CD4-positive, alpha-beta T cell (primary cell): ENCODE data around the gene ARL8B. TPM values are rescaled to one million over a fixed set of nuclear protein-coding genes. Genes with fewer than 3 reads are reported as not detected.

Source experiments
- ATAC-seq: fragments of 200-7000 bp; cut with Tn5 transposase; one replicate; pipeline ENCODE4 v1.10.0; 2022; ENCODE audit warnings: mild to moderate bottlenecking; ENCODE audit not compliant: poor library complexity
- CTCF ChIA-PET: fragments of 350-600 bp; sonication (Branson Sonifier 250); formaldehyde crosslinking; loops from one replicate; lab custom pipeline; 2021; ENCODE audit warnings: antibody characterized with exemption, inconsistent platforms; lab: Charles Lee
- POLR2A ChIA-PET: fragments of 350-600 bp; sonication (Branson Sonifier 250); formaldehyde crosslinking; loops from one replicate; lab custom pipeline; 2021; ENCODE audit warnings: antibody characterized with exemption, inconsistent platforms; lab: Charles Lee
- DNase-seq, 14 experiments: peaks; one replicate each; pipeline ENCODE4 v3.0.0-alpha.2; 2013 to 2020; ENCODE audit warnings: mixed read lengths in 2 of 14
- H3K27ac ChIP-seq, 2 donors: one replicate each; pipeline versions ENCODE4 v1.5.1 to v1.7.0; 2013; ENCODE audit warnings: low read length in 2 of 2, low read depth in 1 of 2, mild to moderate bottlenecking in 1 of 2
- H3K27me3 ChIP-seq, 2 experiments: 1 replicate in 1 of 2; 2 replicates in 1 of 2; pipeline versions ENCODE4 v1.6.1 to v1.7.0; 2013; ENCODE audit warnings: low read length in 2 of 2, control low read depth in 1 of 2, mild to moderate bottlenecking in 1 of 2, moderate library complexity in 1 of 2; ENCODE audit not compliant: insufficient read depth in 2 of 2, control insufficient read depth in 1 of 2
- H3K36me3 ChIP-seq: one replicate; pipeline ENCODE4 v1.6.1; 2013; ENCODE audit warnings: low read length, control low read depth; ENCODE audit not compliant: insufficient read depth
- H3K4me1 ChIP-seq: one replicate; pipeline ENCODE4 v1.6.1; 2013; ENCODE audit warnings: low read length, control low read depth; ENCODE audit not compliant: insufficient read depth
- H3K4me3 ChIP-seq: one replicate; pipeline ENCODE4 v1.5.1; 2013; ENCODE audit warnings: mild to moderate bottlenecking, low read length, moderate library complexity
- H3K9me3 ChIP-seq, 2 experiments: 1 replicate in 1 of 2; 2 replicates in 1 of 2; pipeline versions ENCODE4 v1.6.1 to v1.7.0; 2013; ENCODE audit warnings: low read length in 2 of 2, mild to moderate bottlenecking in 2 of 2, control low read depth in 1 of 2, moderate library complexity in 1 of 2; ENCODE audit not compliant: control insufficient read depth in 1 of 2, insufficient read depth in 1 of 2
- H3K27ac Mint-ChIP-seq: one replicate; pipeline ENCODE4 v1.8.0; 2020; ENCODE audit warnings: mixed read lengths
- H3K27me3 Mint-ChIP-seq: one replicate; pipeline ENCODE4 v1.8.0; 2021; ENCODE audit warnings: mixed read lengths
- H3K36me3 Mint-ChIP-seq: one replicate; pipeline ENCODE4 v1.8.0; 2021; ENCODE audit warnings: low read depth, mixed read lengths
- H3K4me1 Mint-ChIP-seq: one replicate; pipeline ENCODE4 v1.8.0; 2021; ENCODE audit warnings: low read depth, mixed read lengths
- H3K4me3 Mint-ChIP-seq: one replicate; pipeline ENCODE4 v1.8.0; 2020; ENCODE audit warnings: mild to moderate bottlenecking, mixed read lengths
- H3K9me3 Mint-ChIP-seq: one replicate; pipeline ENCODE4 v1.8.0; 2020; ENCODE audit warnings: mixed read lengths
- intact Hi-C, 2 experiments: fragments of 100-400 bp; cut with DNase I in 1 of 2; cut with micrococcal nuclease in 1 of 2; formaldehyde crosslinking; loops; one replicate each; pipeline versions ENCODE4 v1.15.1 to v1.9.0; 2023 to 2025; cut with DNase I, micrococcal nuclease
- total RNA-seq, 174 experiments: library from RNA in 2 of 174; stranded (reverse) in 2 of 174; gene quantifications; one replicate each; pipeline ENCODE4 v1.2.3 and lab custom pipeline; 2021 to 2026
- TF ChIP-seq, protein P1 (sequence below): fragments of 200-600 bp; IDR thresholded peaks from one replicate; pipeline ENCODE4 v1.8.0; 2022; ENCODE audit warnings: antibody characterized with exemption, mild to moderate bottlenecking

The ARL8B gene
- total RNA-seq, 2 experiments from 2014 or later = 48.5 to 49.7 TPM

- POLR2A ChIA-PET = interaction anchor here (0.7 to 1.0 kb wide), 2 partner anchors 19 to 29 kb away, joined by 3 read pairs; no protein-coding TSS in a partner anchor
- Mint-ChIP-seq H3K4me1 (peaks cover 63% of the 10 kb centered on the region), H3K36me3 (peaks cover 32% of the 10 kb centered on the region), H3K9me3 (no peaks in the 10 kb centered on the region), H3K27me3 (no peaks in the 10 kb centered on the region), H3K27ac (peak overlapping the region; percentile 33), H3K4me3 (no peak overlapping the region)
- ATAC-seq (no peak), DNase-seq (no peak)
- CTCF ChIA-PET = interaction anchor here (1.3 kb wide), 1 partner anchor 32 kb away, joined by 3 read pairs; no protein-coding TSS in a partner anchor
- H3K36me3 ChIP-seq = peaks cover 23% of the 10 kb centered on the region
- peaks cover 3% of the 10 kb centered on the region for H3K4me1 ChIP-seq
- no peaks in the 10 kb centered on the region for H3K9me3 ChIP-seq
- no peaks in the 10 kb centered on the region for H3K27me3 ChIP-seq
- H3K4me3 ChIP-seq = no peak overlapping the region
- intact Hi-C loops = no loop called here
- H3K27ac ChIP-seq = no peak overlapping the region
- TF ChIP-seq, protein P1, sequence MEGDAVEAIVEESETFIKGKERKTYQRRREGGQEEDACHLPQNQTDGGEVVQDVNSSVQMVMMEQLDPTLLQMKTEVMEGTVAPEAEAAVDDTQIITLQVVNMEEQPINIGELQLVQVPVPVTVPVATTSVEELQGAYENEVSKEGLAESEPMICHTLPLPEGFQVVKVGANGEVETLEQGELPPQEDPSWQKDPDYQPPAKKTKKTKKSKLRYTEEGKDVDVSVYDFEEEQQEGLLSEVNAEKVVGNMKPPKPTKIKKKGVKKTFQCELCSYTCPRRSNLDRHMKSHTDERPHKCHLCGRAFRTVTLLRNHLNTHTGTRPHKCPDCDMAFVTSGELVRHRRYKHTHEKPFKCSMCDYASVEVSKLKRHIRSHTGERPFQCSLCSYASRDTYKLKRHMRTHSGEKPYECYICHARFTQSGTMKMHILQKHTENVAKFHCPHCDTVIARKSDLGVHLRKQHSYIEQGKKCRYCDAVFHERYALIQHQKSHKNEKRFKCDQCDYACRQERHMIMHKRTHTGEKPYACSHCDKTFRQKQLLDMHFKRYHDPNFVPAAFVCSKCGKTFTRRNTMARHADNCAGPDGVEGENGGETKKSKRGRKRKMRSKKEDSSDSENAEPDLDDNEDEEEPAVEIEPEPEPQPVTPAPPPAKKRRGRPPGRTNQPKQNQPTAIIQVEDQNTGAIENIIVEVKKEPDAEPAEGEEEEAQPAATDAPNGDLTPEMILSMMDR = no peak
Observed at GRCh38 chr3:5168110-5168509, 46.0 kb downstream of the ARL8B start.

- Mint-ChIP-seq H3K36me3 (peaks cover 46% of the 10 kb centered on the region), H3K27me3 (no peaks in the 10 kb centered on the region), H3K4me1 (peaks cover 46% of the 10 kb centered on the region), H3K27ac (peak overlapping the region; percentile 57), H3K4me3 (no peak overlapping the region), H3K9me3 (no peaks in the 10 kb centered on the region)
- CTCF ChIA-PET = no interaction called here
- H3K27me3 ChIP-seq = no peaks in the 10 kb centered on the region
- H3K27ac ChIP-seq = no peak overlapping the region
- peaks cover 3% of the 10 kb centered on the region for H3K4me1 ChIP-seq
- H3K9me3 ChIP-seq = no peaks in the 10 kb centered on the region
- TF ChIP-seq, protein P1 = no peak
- POLR2A ChIA-PET = no interaction called here
- intact Hi-C loops = loop anchor here in 1 of 2 experiments (5.0 kb wide), 1 partner anchor 37 kb away; no protein-coding TSS in a partner anchor
- DNase-seq (no peak), ATAC-seq (no peak)
- peaks cover 38% of the 10 kb centered on the region for H3K36me3 ChIP-seq
- H3K4me3 ChIP-seq = no peak overlapping the region
Observed at GRCh38 chr3:5169807-5170206, 47.7 kb downstream of the ARL8B start.

GRCh38 chr3:5170975-5171374 is 48.9 kb downstream of the ARL8B start:
- Histone ChIP-seq H3K36me3 (peaks cover 49% of the 10 kb centered on the region), H3K4me1 (peaks cover 3% of the 10 kb centered on the region), H3K27ac (no peak overlapping the region), H3K9me3 (no peaks in the 10 kb centered on the region), H3K4me3 (no peak overlapping the region), H3K27me3 (no peaks in the 10 kb centered on the region)
- Mint-ChIP-seq H3K4me1 (peaks cover 35% of the 10 kb centered on the region), H3K9me3 (no peaks in the 10 kb centered on the region), H3K27ac (no peak overlapping the region), H3K4me3 (no peak overlapping the region), H3K27me3 (no peaks in the 10 kb centered on the region), H3K36me3 (peaks cover 57% of the 10 kb centered on the region)
- DNase-seq (no peak), ATAC-seq (no peak)
- TF ChIP-seq, protein P1 = no peak
- CTCF ChIA-PET = no interaction called here
- intact Hi-C loops = loop anchor here in 1 of 2 experiments (5.0 kb wide), 1 partner anchor 36 kb away; no protein-coding TSS in a partner anchor
- POLR2A ChIA-PET = interaction anchor here (1.8 kb wide), 1 partner anchor 16 kb away, joined by 4 read pairs; the partner anchor contains the start of gene EDEM1
